Measurements from ENCODE around the gene TERT. TPM values are rescaled to one million over a fixed set of nuclear protein-coding genes. Genes with fewer than 3 reads are reported as not detected.
"Not testable (repeated sequence)": the region's sequence is repeated elsewhere in the genome, so short reads cannot be mapped to it uniquely, and the experiment has no call there.

Gene TERT
- polyA plus RNA-seq, 1 experiment, result not detected

- Histone ChIP-seq H3K9me3 (ENCODE audit: control insufficient read depth, insufficient read depth, low read length) (peaks cover 83% of the 10 kb centered on the region), H3K27me3 (ENCODE audit: control insufficient read depth, insufficient read depth, low read length) (peaks cover 2% of the 10 kb centered on the region), H3K4me3 (ENCODE audit: low read depth, low read length) (no peak overlapping the region), H3K27ac (ENCODE audit: low read depth, low read length) (no peak overlapping the region)
- ChIA-PET POLR2A (no interaction called here), CTCF (no interaction called here)
- TF ChIP-seq CTCF (IDR thresholded peaks at IDR 0.05; ENCODE audit: low read depth, low read length), result no peak
- DNase-seq (ENCODE audit: low read depth, low spot score), result no peak
Measured at GRCh38 chr5:1278656-1279442, 16.0 kb downstream of the TERT start.

- no peak for TF ChIP-seq CTCF (IDR thresholded peaks at IDR 0.05; ENCODE audit: low read depth, low read length)
- H3K27ac ChIP-seq (ENCODE audit: low read depth, low read length), result no peak overlapping the region
- ChIA-PET POLR2A (no interaction called here), CTCF (no interaction called here)
- peaks cover 2% of the 10 kb centered on the region for H3K27me3 ChIP-seq (ENCODE audit: control insufficient read depth, insufficient read depth, low read length)
- no peak overlapping the region for H3K4me3 ChIP-seq (ENCODE audit: low read depth, low read length)
- peaks cover 83% of the 10 kb centered on the region for H3K9me3 ChIP-seq (ENCODE audit: control insufficient read depth, insufficient read depth, low read length)
- no peak for DNase-seq (ENCODE audit: low read depth, low spot score)
Measured at GRCh38 chr5:1278216-1278615, 16.7 kb downstream of the TERT start.

DNA sequence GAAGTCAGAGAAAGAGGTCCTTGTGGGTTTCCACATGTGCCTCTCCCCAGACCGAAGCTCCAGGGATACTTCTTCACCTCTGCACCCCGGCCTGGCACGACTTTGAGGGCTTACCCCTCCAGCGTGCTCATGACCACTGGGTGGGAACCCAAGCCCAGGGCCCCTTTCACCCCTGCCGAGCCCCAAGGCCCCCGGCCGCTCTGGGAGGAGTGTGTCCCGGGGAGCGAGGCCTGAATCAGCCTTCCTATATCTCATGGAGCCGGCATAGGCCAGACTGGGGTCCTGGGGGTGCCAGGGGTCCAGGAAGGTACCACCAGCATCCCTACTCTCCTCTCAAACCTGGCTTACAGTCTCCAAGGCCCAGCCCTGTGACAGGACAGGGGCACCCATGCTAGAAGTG lies 17.1 kb downstream of the TERT start:
- POLR2A ChIA-PET, result no interaction called here
- CTCF ChIA-PET, result no interaction called here
- no peak for TF ChIP-seq CTCF (IDR thresholded peaks at IDR 0.05; ENCODE audit: low read depth, low read length)

DNA sequence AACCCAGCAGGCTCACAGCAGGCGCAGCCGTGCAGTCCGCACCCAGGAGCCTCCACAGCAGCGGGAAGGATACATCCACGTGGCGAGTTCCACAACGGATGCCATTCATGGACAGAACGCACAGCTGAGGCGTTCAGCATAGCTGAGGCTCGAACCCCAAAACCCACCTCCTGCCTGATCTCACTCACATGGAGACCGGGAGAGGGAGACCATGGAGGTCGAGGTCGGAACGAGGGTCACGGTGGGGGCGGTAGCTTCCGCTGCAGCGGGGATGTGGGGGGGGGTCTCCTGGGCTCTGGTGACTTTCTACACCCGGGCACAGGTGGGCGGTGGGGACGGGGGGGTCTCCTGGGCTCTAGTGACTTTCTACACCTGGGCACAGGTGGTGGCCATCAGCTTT lies 17.5 kb downstream of the TERT start:
- DNase-seq (ENCODE audit: low read depth, low spot score), result no peak
- TF ChIP-seq CTCF (IDR thresholded peaks at IDR 0.05; ENCODE audit: low read depth, low read length), result no peak
- Histone ChIP-seq H3K27me3 (ENCODE audit: control insufficient read depth, insufficient read depth, low read length) (peaks cover 2% of the 10 kb centered on the region), H3K9me3 (ENCODE audit: control insufficient read depth, insufficient read depth, low read length) (peaks cover 81% of the 10 kb centered on the region), H3K27ac (ENCODE audit: low read depth, low read length) (no peak overlapping the region), H3K4me3 (ENCODE audit: low read depth, low read length) (no peak overlapping the region)
- CTCF ChIA-PET, result no interaction called here
- POLR2A ChIA-PET, result no interaction called here

More for the DNA sequence above, 17.1 kb downstream of the TERT start:
- H3K9me3 ChIP-seq (ENCODE audit: control insufficient read depth, insufficient read depth, low read length), result peaks cover 84% of the 10 kb centered on the region
- no peak overlapping the region for H3K4me3 ChIP-seq (ENCODE audit: low read depth, low read length)
- peaks cover 2% of the 10 kb centered on the region for H3K27me3 ChIP-seq (ENCODE audit: control insufficient read depth, insufficient read depth, low read length)
- H3K27ac ChIP-seq (ENCODE audit: low read depth, low read length), result no peak overlapping the region
- no peak for DNase-seq (ENCODE audit: low read depth, low spot score)

DNA sequence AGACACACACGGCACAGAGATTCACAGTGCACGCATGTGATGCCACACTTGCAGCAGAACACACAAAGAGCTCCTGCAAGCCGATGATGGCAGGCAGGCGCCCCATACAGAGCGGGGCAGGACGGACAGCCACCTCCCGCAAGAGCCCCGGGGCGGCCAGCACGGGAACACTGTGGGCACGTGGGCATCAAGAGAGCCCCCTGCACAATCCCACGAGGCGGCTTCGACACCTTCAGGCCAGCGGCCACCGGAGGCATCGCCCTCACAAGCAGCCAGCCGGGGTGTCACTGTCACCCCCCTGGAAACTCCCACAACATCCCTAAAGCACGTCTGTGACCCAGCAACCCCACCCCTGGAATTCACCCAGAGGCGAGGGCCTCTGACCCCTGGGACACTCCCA lies 17.9 kb downstream of the TERT start:
- DNase-seq (ENCODE audit: low read depth, low spot score), result no peak
- H3K9me3 ChIP-seq (ENCODE audit: control insufficient read depth, insufficient read depth, low read length), result peaks cover 82% of the 10 kb centered on the region
- no peak overlapping the region for H3K4me3 ChIP-seq (ENCODE audit: low read depth, low read length)
- CTCF ChIA-PET, result no interaction called here
- peaks cover 2% of the 10 kb centered on the region for H3K27me3 ChIP-seq (ENCODE audit: control insufficient read depth, insufficient read depth, low read length)
- no peak for TF ChIP-seq CTCF (IDR thresholded peaks at IDR 0.05; ENCODE audit: low read depth, low read length)
- POLR2A ChIA-PET, result no interaction called here
- H3K27ac ChIP-seq (ENCODE audit: low read depth, low read length), result no peak overlapping the region

- H3K27ac ChIP-seq (ENCODE audit: low read depth, low read length); H3K4me3 ChIP-seq (ENCODE audit: low read depth, low read length); POLR2A ChIA-PET; H3K27me3 ChIP-seq (ENCODE audit: control insufficient read depth, insufficient read depth, low read length); CTCF ChIA-PET; DNase-seq (ENCODE audit: low read depth, low spot score): not testable (repeated sequence)
- H3K9me3 ChIP-seq (ENCODE audit: control insufficient read depth, insufficient read depth, low read length), result peaks cover 86% of the 10 kb centered on the region
Measured at GRCh38 chr5:1275397-1276391, 19.2 kb downstream of the TERT start.
